GM20000 (cell line): ENCODE measurements around the gene KDM1A.

ENCODE experiments used
- DNase-seq: peaks from one replicate; pipeline ENCODE4 v3.0.0; 2012; ENCODE audit warnings: low spot score
- TF ChIP-seq, protein P1 (sequence below): IDR thresholded peaks from 2 replicates; pipeline ENCODE4 v1.5.1; 2012; ENCODE audit warnings: mild to moderate bottlenecking, control low read depth; ENCODE audit errors: extremely low read depth, missing control alignments

KDM1A gene

GRCh38 chr1:23116216-23116836 lies 97.1 kb downstream of the KDM1A start:
- no peak for DNase-seq
- TF ChIP-seq, protein P1, sequence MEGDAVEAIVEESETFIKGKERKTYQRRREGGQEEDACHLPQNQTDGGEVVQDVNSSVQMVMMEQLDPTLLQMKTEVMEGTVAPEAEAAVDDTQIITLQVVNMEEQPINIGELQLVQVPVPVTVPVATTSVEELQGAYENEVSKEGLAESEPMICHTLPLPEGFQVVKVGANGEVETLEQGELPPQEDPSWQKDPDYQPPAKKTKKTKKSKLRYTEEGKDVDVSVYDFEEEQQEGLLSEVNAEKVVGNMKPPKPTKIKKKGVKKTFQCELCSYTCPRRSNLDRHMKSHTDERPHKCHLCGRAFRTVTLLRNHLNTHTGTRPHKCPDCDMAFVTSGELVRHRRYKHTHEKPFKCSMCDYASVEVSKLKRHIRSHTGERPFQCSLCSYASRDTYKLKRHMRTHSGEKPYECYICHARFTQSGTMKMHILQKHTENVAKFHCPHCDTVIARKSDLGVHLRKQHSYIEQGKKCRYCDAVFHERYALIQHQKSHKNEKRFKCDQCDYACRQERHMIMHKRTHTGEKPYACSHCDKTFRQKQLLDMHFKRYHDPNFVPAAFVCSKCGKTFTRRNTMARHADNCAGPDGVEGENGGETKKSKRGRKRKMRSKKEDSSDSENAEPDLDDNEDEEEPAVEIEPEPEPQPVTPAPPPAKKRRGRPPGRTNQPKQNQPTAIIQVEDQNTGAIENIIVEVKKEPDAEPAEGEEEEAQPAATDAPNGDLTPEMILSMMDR = no peak

DNA sequence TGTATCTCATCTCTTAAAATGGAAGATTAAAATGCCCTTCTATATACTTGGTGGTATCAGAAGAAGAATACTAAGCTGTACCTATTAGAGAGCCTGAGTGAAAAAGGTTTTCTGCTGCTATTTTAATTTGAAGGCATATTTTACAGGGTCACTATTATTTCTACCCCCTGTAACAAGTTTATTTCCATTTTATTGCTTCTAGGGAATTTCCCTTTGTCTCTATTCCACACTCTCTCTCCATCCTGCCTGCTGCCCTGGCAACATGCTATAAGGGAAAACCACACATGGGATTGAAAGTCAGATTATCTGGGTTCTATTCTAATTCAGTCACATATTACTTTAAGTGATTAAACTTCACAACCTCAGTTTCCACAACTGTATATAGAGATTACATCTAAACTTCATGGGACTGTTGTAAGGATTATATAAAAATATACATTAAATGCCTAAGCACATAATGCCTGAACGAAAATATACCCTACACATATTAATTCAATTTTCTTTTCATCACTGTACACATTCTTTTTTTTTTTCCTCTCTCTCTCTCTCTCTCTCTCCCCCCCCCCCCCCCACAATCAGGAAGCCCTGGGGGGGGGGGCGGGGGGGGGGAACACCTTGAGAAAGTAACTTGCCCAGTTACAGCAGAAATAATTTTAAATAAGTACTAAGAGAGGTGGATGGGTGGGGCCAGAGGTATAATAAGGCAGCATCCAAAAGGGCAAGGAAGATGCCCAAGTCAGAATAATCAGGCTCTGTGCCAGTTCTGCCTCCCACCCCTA lies 97.8 kb downstream of the KDM1A start:
- TF ChIP-seq, protein P1 = no peak
- DNase-seq = no peak

- TF ChIP-seq, protein P1 = no peak
- no peak for DNase-seq
Measured at GRCh38 chr1:23118407-23118806, 99.1 kb downstream of the KDM1A start.

GRCh38 chr1:23118957-23119792 lies 99.9 kb downstream of the KDM1A start:
- no peak for DNase-seq
- TF ChIP-seq, protein P1 = no peak

DNA sequence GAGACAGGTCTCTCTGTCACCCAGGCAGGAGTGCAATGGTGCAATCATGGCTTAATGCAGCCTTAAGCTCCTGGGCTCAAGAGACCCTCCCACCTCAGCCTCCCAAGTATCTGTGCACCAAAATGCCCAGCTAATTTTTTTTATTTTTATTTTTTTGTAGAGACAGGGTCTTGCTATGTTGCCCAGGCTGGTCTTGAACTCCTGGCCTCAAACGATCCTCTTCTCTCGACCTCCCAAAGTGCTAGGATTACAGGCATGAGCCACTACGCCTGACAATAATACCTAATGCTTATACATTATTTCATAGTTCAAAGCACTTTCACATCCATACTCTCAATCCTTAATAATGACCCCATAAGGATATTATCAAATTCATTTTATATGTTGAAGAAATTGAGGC lies 101.1 kb downstream of the KDM1A start:
- TF ChIP-seq, protein P1 = no peak
- no peak for DNase-seq

DNA sequence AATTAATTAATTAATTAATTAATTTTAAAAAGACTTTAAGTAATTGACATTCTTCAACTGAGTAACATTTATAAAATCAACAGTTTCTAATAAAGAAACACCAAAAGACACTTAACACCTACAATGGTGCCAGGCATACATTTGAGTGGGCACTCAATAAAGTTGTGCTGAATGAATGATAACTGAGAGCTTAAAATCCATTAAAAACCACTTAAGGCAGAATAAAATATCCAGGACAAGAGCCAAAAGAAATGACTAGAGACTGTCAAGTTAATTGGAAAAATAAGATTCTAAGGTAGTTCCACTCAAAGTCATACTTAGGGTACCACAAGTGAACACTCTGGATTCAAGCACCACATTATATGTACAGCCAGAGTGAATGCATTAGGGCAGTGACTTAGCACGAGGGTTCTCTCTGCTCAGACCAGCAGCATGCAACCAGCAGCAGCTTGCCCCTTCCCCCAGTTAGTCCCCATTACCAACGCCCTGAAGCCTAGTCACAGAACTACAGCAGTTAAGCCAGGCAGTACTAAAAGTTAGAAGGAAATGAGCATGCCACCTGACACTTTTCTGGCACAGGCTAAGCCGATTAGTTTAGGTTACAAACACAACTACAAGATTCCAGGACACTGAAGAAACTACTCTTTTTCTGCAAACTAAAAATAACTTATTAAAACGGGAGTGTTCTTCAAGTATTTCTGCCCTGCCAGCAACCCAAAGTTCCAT lies 102.9 kb downstream of the KDM1A start:
- TF ChIP-seq, protein P1 = no peak
- no peak for DNase-seq
